Measurements from ENCODE around the gene ZFYVE27. TPM values are rescaled to one million over a fixed set of nuclear protein-coding genes. Genes with fewer than 3 reads are reported as not detected.

The ZFYVE27 gene
- polyA plus RNA-seq, 1 donor (not counting 4 experiments of a cell fraction or from before 2014, with no cell fraction given), result 14.3 TPM

- DNase-seq (ENCODE audit: low read depth, low spot score) (no peak), FAIRE-seq (peak; percentile 60)
- H3K27me3 ChIP-seq (ENCODE audit: control insufficient read depth, extremely low read depth, insufficient read depth, low read length), result no peaks in the 10 kb centered on the region
- TF ChIP-seq CTCF (optimal IDR thresholded peaks at IDR 0.05 in 1 of 3, IDR thresholded peaks at IDR 0.05 in 1 of 3, conservative IDR thresholded peaks at IDR 0.05 in 1 of 3; ENCODE audit: extremely low read depth in 1 of 3, insufficient read depth in 2 of 3, low read length in 3 of 3), result peak; percentile 73 to 82 (median 76)
- TF ChIP-seq EZH2 (IDR thresholded peaks at IDR 0.05; ENCODE audit: low read length), result no peak
- H3K27ac ChIP-seq (ENCODE audit: control insufficient read depth, insufficient read depth, low read length), result no peak overlapping the region
- H3K9me1 ChIP-seq (ENCODE audit: control insufficient read depth, extremely low read depth, insufficient read depth, low read length), result no peaks in the 10 kb centered on the region
- H3K4me3 ChIP-seq (ENCODE audit: control insufficient read depth in 2 of 3, extremely low read depth in 1 of 3, insufficient read depth in 2 of 3, low read depth in 1 of 3, low read length in 3 of 3), result no peak overlapping the region
- H3K36me3 ChIP-seq (ENCODE audit: control insufficient read depth in 2 of 2, extremely low read depth in 1 of 2, insufficient read depth in 2 of 2, low read length in 2 of 2), result no peaks in the 10 kb centered on the region
- peaks cover 13% of the 10 kb centered on the region for H3K4me1 ChIP-seq (ENCODE audit: control insufficient read depth, extremely low read depth, insufficient read depth, low read length)
- dilution Hi-C loops (cut with MboI; ENCODE audit: extremely low pct_ligation_motif_present, low sequenced_read_pairs), result no loop called here
- peaks cover 4% of the 10 kb centered on the region for H3K79me2 ChIP-seq (ENCODE audit: control insufficient read depth, insufficient read depth, low read length)
- no peaks in the 10 kb centered on the region for H4K20me1 ChIP-seq (ENCODE audit: control insufficient read depth, extremely low read depth, insufficient read depth, low read length)
- no peaks in the 10 kb centered on the region for H3K9me3 ChIP-seq (ENCODE audit: control insufficient read depth, low read depth, low read length)
- H3K4me2 ChIP-seq (ENCODE audit: control insufficient read depth, extremely low read depth, insufficient read depth, low read depth, low read length), result peak overlapping the region; percentile 22
- no peak overlapping the region for H2AFZ ChIP-seq (ENCODE audit: control insufficient read depth, low read length)
- H3K9ac ChIP-seq (ENCODE audit: control insufficient read depth, extremely low read depth, insufficient read depth, low read length), result no peak overlapping the region
These were observed 27.7 kb upstream of the ZFYVE27 start for GRCh38 chr10:97708976-97709946.

GRCh38 chr10:97711640-97712572, 25.0 kb upstream of the ZFYVE27 start:
- no peak for DNase-seq (ENCODE audit: low read depth, low spot score)
- Histone ChIP-seq H3K9me1 (ENCODE audit: control insufficient read depth, extremely low read depth, insufficient read depth, low read length) (no peaks in the 10 kb centered on the region), H3K36me3 (ENCODE audit: control insufficient read depth in 2 of 2, extremely low read depth in 1 of 2, insufficient read depth in 2 of 2, low read length in 2 of 2) (peaks cover 0 to 8% of the 10 kb centered on the region in 2 experiments), H3K4me3 (ENCODE audit: control insufficient read depth in 2 of 3, extremely low read depth in 1 of 3, insufficient read depth in 2 of 3, low read depth in 1 of 3, low read length in 3 of 3) (no peak overlapping the region), H3K9me3 (ENCODE audit: control insufficient read depth, low read depth, low read length) (no peaks in the 10 kb centered on the region), H3K27ac (ENCODE audit: control insufficient read depth, insufficient read depth, low read length) (no peak overlapping the region), H3K79me2 (ENCODE audit: control insufficient read depth, insufficient read depth, low read length) (peaks cover 25% of the 10 kb centered on the region), H2AFZ (ENCODE audit: control insufficient read depth, low read length) (no peak overlapping the region), H3K4me2 (ENCODE audit: control insufficient read depth, extremely low read depth, insufficient read depth, low read depth, low read length) (no peak overlapping the region), H3K27me3 (ENCODE audit: control insufficient read depth, extremely low read depth, insufficient read depth, low read length) (no peaks in the 10 kb centered on the region), H4K20me1 (ENCODE audit: control insufficient read depth, extremely low read depth, insufficient read depth, low read length) (no peaks in the 10 kb centered on the region), H3K9ac (ENCODE audit: control insufficient read depth, extremely low read depth, insufficient read depth, low read length) (no peak overlapping the region), H3K4me1 (ENCODE audit: control insufficient read depth, extremely low read depth, insufficient read depth, low read length) (peaks cover 32% of the 10 kb centered on the region)
- dilution Hi-C loops (cut with MboI; ENCODE audit: extremely low pct_ligation_motif_present, low sequenced_read_pairs), result no loop called here
- TF ChIP-seq EZH2 (IDR thresholded peaks at IDR 0.05; ENCODE audit: low read length) (no peak), CTCF (optimal IDR thresholded peaks at IDR 0.05 in 1 of 3, IDR thresholded peaks at IDR 0.05 in 1 of 3, conservative IDR thresholded peaks at IDR 0.05 in 1 of 3; ENCODE audit: extremely low read depth in 1 of 3, insufficient read depth in 2 of 3, low read length in 3 of 3) (no peak)
- no peak for FAIRE-seq

Measured in keratinocyte (primary cell).